ENCODE data around the gene PARP3.
"Not testable (repeated sequence)": the region's sequence is repeated elsewhere in the genome, so short reads cannot be mapped to it uniquely, and the experiment has no call there.

The PARP3 gene

GRCh38 chr3:51986010-51986947, 44.1 kb downstream of the PARP3 start:
- Histone ChIP-seq H4K8ac (ENCODE audit: low read depth, low read length) (no peak overlapping the region), H2AK5ac (ENCODE audit: low read length) (no peak overlapping the region), H3K79me2 (ENCODE audit: control insufficient read depth, insufficient read depth, low read length) (no peaks in the 10 kb centered on the region), H3K79me1 (ENCODE audit: low read length) (peaks cover 3% of the 10 kb centered on the region), H3K36me3 (ENCODE audit: control insufficient read depth, insufficient read depth, low read length) (peaks cover 1% of the 10 kb centered on the region), H3K27me3 (ENCODE audit: insufficient read depth, low read length, poor library complexity) (no peaks in the 10 kb centered on the region), H3K18ac (ENCODE audit: low read length) (no peak overlapping the region), H4K5ac (ENCODE audit: low read length) (no peak overlapping the region), H3K27ac (ENCODE audit: low read depth, low read length) (no peak overlapping the region), H3K23ac (ENCODE audit: low read length) (no peak overlapping the region), H3K4me1 (ENCODE audit: control insufficient read depth, low read depth, low read length) (peaks cover 2% of the 10 kb centered on the region), H2BK15ac (replicated peaks; ENCODE audit: low read depth) (no peak overlapping the region), H3K4me2 (ENCODE audit: low read length) (no peak overlapping the region), H2BK120ac (ENCODE audit: low read depth, low read length) (no peak overlapping the region), H3K4ac (ENCODE audit: low read depth, low read length) (no peak overlapping the region), H3K4me3 (ENCODE audit: low read length) (no peak overlapping the region), H3K56ac (ENCODE audit: low read length) (peak overlapping the region; percentile 15), H2BK5ac (ENCODE audit: low read length) (no peak overlapping the region), H3K9ac (ENCODE audit: low read length) (no peak overlapping the region)
- DNase-seq: no peak
- no CpG with 5 or more reads among the region's 12 CpGs for WGBS (ENCODE audit: extremely low coverage, insufficient coverage, low lambda C conversion rate)

- H4K8ac ChIP-seq (ENCODE audit: low read depth, low read length): no peak overlapping the region
- no peak overlapping the region for H3K23ac ChIP-seq (ENCODE audit: low read length)
- H3K27ac ChIP-seq (ENCODE audit: low read depth, low read length): no peak overlapping the region
- peaks cover 4% of the 10 kb centered on the region for H3K4me1 ChIP-seq (ENCODE audit: control insufficient read depth, low read depth, low read length)
- H2BK15ac ChIP-seq (replicated peaks; ENCODE audit: low read depth): no peak overlapping the region
- no peak for DNase-seq
- H2AK5ac ChIP-seq (ENCODE audit: low read length): no peak overlapping the region
- no peak overlapping the region for H4K5ac ChIP-seq (ENCODE audit: low read length)
- H3K4me3 ChIP-seq (ENCODE audit: low read length): no peak overlapping the region
- peaks cover 6% of the 10 kb centered on the region for H3K79me1 ChIP-seq (ENCODE audit: low read length)
- no peak overlapping the region for H3K18ac ChIP-seq (ENCODE audit: low read length)
- H3K9ac ChIP-seq (ENCODE audit: low read length): no peak overlapping the region
- WGBS (ENCODE audit: extremely low coverage, insufficient coverage, low lambda C conversion rate): no CpG with 5 or more reads among the region's 7 CpGs
- no peak overlapping the region for H2BK5ac ChIP-seq (ENCODE audit: low read length)
- no peaks in the 10 kb centered on the region for H3K79me2 ChIP-seq (ENCODE audit: control insufficient read depth, insufficient read depth, low read length)
- H2BK120ac ChIP-seq (ENCODE audit: low read depth, low read length): no peak overlapping the region
- no peak overlapping the region for H3K4me2 ChIP-seq (ENCODE audit: low read length)
- peaks cover 7% of the 10 kb centered on the region for H3K36me3 ChIP-seq (ENCODE audit: control insufficient read depth, insufficient read depth, low read length)
- no peak overlapping the region for H3K56ac ChIP-seq (ENCODE audit: low read length)
- H3K4ac ChIP-seq (ENCODE audit: low read depth, low read length): no peak overlapping the region
- no peaks in the 10 kb centered on the region for H3K27me3 ChIP-seq (ENCODE audit: insufficient read depth, low read length, poor library complexity)
These were observed 45.4 kb downstream of the PARP3 start for GRCh38 chr3:51987568-51987967.

- no peak overlapping the region for H3K4me3 ChIP-seq (ENCODE audit: low read length)
- H3K56ac ChIP-seq (ENCODE audit: low read length): peak overlapping the region; percentile 15
- peaks cover 12% of the 10 kb centered on the region for H3K36me3 ChIP-seq (ENCODE audit: control insufficient read depth, insufficient read depth, low read length)
- no CpG with 5 or more reads among the region's 15 CpGs for WGBS (ENCODE audit: extremely low coverage, insufficient coverage, low lambda C conversion rate)
- peak; percentile 26 for DNase-seq
- no peak overlapping the region for H4K5ac ChIP-seq (ENCODE audit: low read length)
- no peak overlapping the region for H4K8ac ChIP-seq (ENCODE audit: low read depth, low read length)
- H2BK120ac ChIP-seq (ENCODE audit: low read depth, low read length): no peak overlapping the region
- H3K79me1 ChIP-seq (ENCODE audit: low read length): peaks cover 8% of the 10 kb centered on the region
- H3K27ac ChIP-seq (ENCODE audit: low read depth, low read length): no peak overlapping the region
- H3K4ac ChIP-seq (ENCODE audit: low read depth, low read length): no peak overlapping the region
- no peaks in the 10 kb centered on the region for H3K27me3 ChIP-seq (ENCODE audit: insufficient read depth, low read length, poor library complexity)
- no peak overlapping the region for H2BK5ac ChIP-seq (ENCODE audit: low read length)
- H3K79me2 ChIP-seq (ENCODE audit: control insufficient read depth, insufficient read depth, low read length): peaks cover 1% of the 10 kb centered on the region
- H3K18ac ChIP-seq (ENCODE audit: low read length): no peak overlapping the region
- peaks cover 4% of the 10 kb centered on the region for H3K4me1 ChIP-seq (ENCODE audit: control insufficient read depth, low read depth, low read length)
- no peak overlapping the region for H3K4me2 ChIP-seq (ENCODE audit: low read length)
- no peak overlapping the region for H2AK5ac ChIP-seq (ENCODE audit: low read length)
- no peak overlapping the region for H3K9ac ChIP-seq (ENCODE audit: low read length)
- H2BK15ac ChIP-seq (replicated peaks; ENCODE audit: low read depth): no peak overlapping the region
- H3K23ac ChIP-seq (ENCODE audit: low read length): no peak overlapping the region
These were observed 46.4 kb downstream of the PARP3 start for GRCh38 chr3:51988286-51989146.

GRCh38 chr3:51990501-51990971, 48.4 kb downstream of the PARP3 start:
- H2BK5ac ChIP-seq (ENCODE audit: low read length); H3K4me2 ChIP-seq (ENCODE audit: low read length); DNase-seq; H3K23ac ChIP-seq (ENCODE audit: low read length); H3K18ac ChIP-seq (ENCODE audit: low read length); H3K4ac ChIP-seq (ENCODE audit: low read depth, low read length); H3K27me3 ChIP-seq (ENCODE audit: insufficient read depth, low read length, poor library complexity); H4K5ac ChIP-seq (ENCODE audit: low read length); H3K4me3 ChIP-seq (ENCODE audit: low read length); H2BK120ac ChIP-seq (ENCODE audit: low read depth, low read length); H2BK15ac ChIP-seq (replicated peaks; ENCODE audit: low read depth); H3K27ac ChIP-seq (ENCODE audit: low read depth, low read length); H3K56ac ChIP-seq (ENCODE audit: low read length); H2AK5ac ChIP-seq (ENCODE audit: low read length); H3K9ac ChIP-seq (ENCODE audit: low read length); H4K8ac ChIP-seq (ENCODE audit: low read depth, low read length): not testable (repeated sequence)
- peaks cover 21% of the 10 kb centered on the region for H3K36me3 ChIP-seq (ENCODE audit: control insufficient read depth, insufficient read depth, low read length)
- peaks cover 18% of the 10 kb centered on the region for H3K79me2 ChIP-seq (ENCODE audit: control insufficient read depth, insufficient read depth, low read length)
- H3K79me1 ChIP-seq (ENCODE audit: low read length): peaks cover 18% of the 10 kb centered on the region
- peaks cover 10% of the 10 kb centered on the region for H3K4me1 ChIP-seq (ENCODE audit: control insufficient read depth, low read depth, low read length)
- no CpG with 5 or more reads among the region's 38 CpGs for WGBS (ENCODE audit: extremely low coverage, insufficient coverage, low lambda C conversion rate)

GRCh38 chr3:51992017-51992682, 50.0 kb downstream of the PARP3 start:
- Histone ChIP-seq H2BK5ac (ENCODE audit: low read length) (no peak overlapping the region), H3K36me3 (ENCODE audit: control insufficient read depth, insufficient read depth, low read length) (peaks cover 21% of the 10 kb centered on the region), H3K23ac (ENCODE audit: low read length) (peak overlapping the region; percentile 89), H3K27me3 (ENCODE audit: insufficient read depth, low read length, poor library complexity) (no peaks in the 10 kb centered on the region), H3K9ac (ENCODE audit: low read length) (peak overlapping the region; percentile 13), H3K79me1 (ENCODE audit: low read length) (peaks cover 18% of the 10 kb centered on the region), H2BK15ac (replicated peaks; ENCODE audit: low read depth) (no peak overlapping the region), H3K4ac (ENCODE audit: low read depth, low read length) (no peak overlapping the region), H2AK5ac (ENCODE audit: low read length) (no peak overlapping the region), H3K4me2 (ENCODE audit: low read length) (no peak overlapping the region), H2BK120ac (ENCODE audit: low read depth, low read length) (no peak overlapping the region), H3K79me2 (ENCODE audit: control insufficient read depth, insufficient read depth, low read length) (peaks cover 19% of the 10 kb centered on the region), H3K56ac (ENCODE audit: low read length) (no peak overlapping the region), H3K27ac (ENCODE audit: low read depth, low read length) (no peak overlapping the region), H3K4me3 (ENCODE audit: low read length) (no peak overlapping the region), H4K5ac (ENCODE audit: low read length) (no peak overlapping the region), H3K18ac (ENCODE audit: low read length) (no peak overlapping the region), H4K8ac (ENCODE audit: low read depth, low read length) (no peak overlapping the region), H3K4me1 (ENCODE audit: control insufficient read depth, low read depth, low read length) (peaks cover 10% of the 10 kb centered on the region)
- WGBS (ENCODE audit: extremely low coverage, insufficient coverage, low lambda C conversion rate): no CpG with 5 or more reads among the region's 3 CpGs
- no peak for DNase-seq
